H9 (cell line): ENCODE data around the gene SELENOK. TPM values are rescaled to one million over a fixed set of nuclear protein-coding genes. Genes with fewer than 3 reads are reported as not detected.

Source experiments
- DNase-seq: peaks from one replicate; pipeline ENCODE4 v3.0.0-alpha.2; 2017
- H2AFZ ChIP-seq: one replicate; pipeline ENCODE4 v1.6.1; 2013; ENCODE audit warnings: mild to moderate bottlenecking, low read length, control low read depth, moderate library complexity
- H2AK5ac ChIP-seq: 2 replicates; pipeline ENCODE4 v1.6.1; 2013; ENCODE audit warnings: low read length, control low read depth, mixed read lengths; ENCODE audit not compliant: insufficient read length
- H2BK120ac ChIP-seq: one replicate; pipeline ENCODE4 v1.6.1; 2013; ENCODE audit warnings: low read depth, mild to moderate bottlenecking, low read length, control low read depth, inconsistent platforms; ENCODE audit not compliant: poor library complexity, severe bottlenecking
- H2BK12ac ChIP-seq: 2 replicates; pipeline ENCODE4 v1.6.1; 2013; ENCODE audit warnings: low read length, control low read depth, mixed read lengths, low read depth; ENCODE audit not compliant: insufficient read length
- H2BK15ac ChIP-seq: 2 replicates; pipeline ENCODE4 v1.6.1; 2013; ENCODE audit warnings: low read depth, low read length, control low read depth
- H2BK20ac ChIP-seq: one replicate; pipeline ENCODE4 v1.6.1; 2013; ENCODE audit warnings: low read depth, mild to moderate bottlenecking, low read length, control low read depth, inconsistent platforms; ENCODE audit not compliant: poor library complexity, severe bottlenecking
- H2BK5ac ChIP-seq: 2 replicates; pipeline ENCODE4 v1.6.1; 2013; ENCODE audit warnings: low read length, control low read depth, mixed read lengths; ENCODE audit not compliant: insufficient read length
- H3K14ac ChIP-seq: 2 replicates; pipeline ENCODE4 v1.6.1; 2013; ENCODE audit warnings: low read length, control low read depth; ENCODE audit not compliant: insufficient read depth
- H3K18ac ChIP-seq: 2 replicates; pipeline ENCODE4 v1.6.1; 2013; ENCODE audit warnings: low read depth, mild to moderate bottlenecking, mixed read lengths, low read length, control low read depth; ENCODE audit not compliant: insufficient read length
- H3K23ac ChIP-seq: 2 replicates; pipeline ENCODE4 v1.6.1; 2013; ENCODE audit warnings: low read length, control low read depth, mixed read lengths, low read depth; ENCODE audit not compliant: insufficient read length
- H3K23me2 ChIP-seq: 2 replicates; pipeline ENCODE4 v1.6.1; 2013; ENCODE audit warnings: low read depth, mild to moderate bottlenecking, mixed read lengths, low read length, control low read depth; ENCODE audit not compliant: insufficient read length, poor library complexity, severe bottlenecking
- H3K27ac ChIP-seq: 2 replicates; pipeline ENCODE4 v1.5.1; 2013; ENCODE audit warnings: low read length, control low read depth, mixed read lengths, low read depth; ENCODE audit not compliant: insufficient read length
- H3K27me3 ChIP-seq: 2 replicates; pipeline ENCODE4 v1.6.1; 2013; ENCODE audit warnings: low read length, control low read depth, inconsistent platforms; ENCODE audit not compliant: insufficient read depth
- H3K4ac ChIP-seq: 2 replicates; pipeline ENCODE4 v1.6.1; 2013; ENCODE audit warnings: low read depth, mild to moderate bottlenecking, control low read depth, inconsistent platforms, low read length, moderate library complexity
- H3K4me1 ChIP-seq: 2 replicates; pipeline ENCODE4 v1.6.1; 2013; ENCODE audit warnings: low read length, control low read depth, inconsistent platforms; ENCODE audit not compliant: insufficient read depth
- H3K4me2 ChIP-seq: 2 replicates; pipeline ENCODE4 v1.6.1; 2013; ENCODE audit warnings: low read length, control low read depth, mixed read lengths; ENCODE audit not compliant: insufficient read length, insufficient read depth
- H3K56ac ChIP-seq: 2 replicates; pipeline ENCODE4 v1.6.1; 2013; ENCODE audit warnings: low read depth, mild to moderate bottlenecking, mixed read lengths, low read length, control low read depth; ENCODE audit not compliant: insufficient read length
- H3K79me1 ChIP-seq: 2 replicates; pipeline ENCODE4 v1.6.1; 2013; ENCODE audit warnings: low read depth, mild to moderate bottlenecking, moderate library complexity, low read length, control low read depth, inconsistent platforms; ENCODE audit not compliant: insufficient read depth, poor library complexity, severe bottlenecking
- H3K79me2 ChIP-seq: 2 replicates; pipeline ENCODE4 v1.6.1; 2013; ENCODE audit warnings: low read length, control low read depth, inconsistent platforms; ENCODE audit not compliant: insufficient read depth
- H3K9ac ChIP-seq: 2 replicates; pipeline ENCODE4 v1.6.1; 2013; ENCODE audit warnings: low read length, control low read depth, mixed read lengths; ENCODE audit not compliant: insufficient read length; ENCODE audit errors: extremely low read depth
- H3K9me3 ChIP-seq: one replicate; pipeline ENCODE4 v1.6.1; 2013; ENCODE audit warnings: low read depth, low read length, inconsistent platforms; ENCODE audit not compliant: control insufficient read depth
- H3T11ph ChIP-seq: one replicate; pipeline ENCODE4 v1.6.1; 2013; ENCODE audit warnings: mild to moderate bottlenecking, low read length, control low read depth, inconsistent platforms
- H4K20me1 ChIP-seq: one replicate; pipeline ENCODE4 v1.6.1; 2013; ENCODE audit not compliant: control insufficient read depth, insufficient read length, insufficient read depth
- H4K5ac ChIP-seq: 2 replicates; pipeline ENCODE4 v1.6.1; 2013; ENCODE audit warnings: low read depth, mild to moderate bottlenecking, mixed read lengths, low read length, control low read depth; ENCODE audit not compliant: insufficient read length
- H4K8ac ChIP-seq: replicated peaks from 2 replicates; pipeline ENCODE4 v1.6.1; 2013; ENCODE audit warnings: low read length, control low read depth, mixed read lengths, low read depth; ENCODE audit not compliant: insufficient read length
- H4K91ac ChIP-seq: 2 replicates; pipeline ENCODE4 v1.6.1; 2013; ENCODE audit warnings: low read depth, mild to moderate bottlenecking, moderate library complexity, mixed read lengths, low read length, control low read depth; ENCODE audit not compliant: insufficient read length
- H3K27ac Mint-ChIP-seq, 3 experiments: 2 replicates in 2 of 3; 3 replicates in 1 of 3; pipeline ENCODE4 v1.8.0; 2020 to 2021; ENCODE audit warnings: mixed read lengths in 3 of 3, mild to moderate bottlenecking in 1 of 3, moderate library complexity in 1 of 3
- H3K27me3 Mint-ChIP-seq: 2 replicates; pipeline ENCODE4 v1.8.0; 2021; ENCODE audit warnings: low read depth, mild to moderate bottlenecking, moderate library complexity, mixed read lengths
- H3K36me3 Mint-ChIP-seq, 3 experiments: 2 replicates in 2 of 3; 3 replicates in 1 of 3; pipeline ENCODE4 v1.8.0; 2020 to 2021; ENCODE audit warnings: low read depth in 3 of 3, mixed read lengths in 3 of 3; ENCODE audit not compliant: insufficient read depth in 1 of 3
- H3K4me1 Mint-ChIP-seq, 2 experiments: 2 replicates each; pipeline ENCODE4 v1.8.0; 2020; ENCODE audit warnings: mixed read lengths in 2 of 2
- H3K4me3 Mint-ChIP-seq, 2 experiments: 2 replicates in 1 of 2; 3 replicates in 1 of 2; pipeline ENCODE4 v1.8.0; 2020 to 2021; ENCODE audit warnings: mild to moderate bottlenecking in 2 of 2, mixed read lengths in 2 of 2, moderate library complexity in 1 of 2
- H3K9me3 Mint-ChIP-seq, 2 experiments: 2 replicates in 1 of 2; 3 replicates in 1 of 2; pipeline ENCODE4 v1.8.0; 2020; ENCODE audit warnings: mild to moderate bottlenecking in 2 of 2, mixed read lengths in 2 of 2, moderate library complexity in 1 of 2
- WGBS: extraction: QIAGEN DNeasy Blood & Tissue Kit; methylation state at CpG from one replicate; pipeline ENCODE4 v1.1.7; 2013; ENCODE audit warnings: missing lambda C conversion rate, low lambda C conversion rate, mixed read lengths; ENCODE audit not compliant: insufficient read length; ENCODE audit errors: extremely low coverage; 5-methylcytosine and 5-hydroxymethylcytosine counted together
- total RNA-seq: library from RNA; stranded (reverse); gene quantifications from 2 replicates; pipeline ENCODE4 v1.2.1, GENCODE V29; 2021
- TF ChIP-seq, protein P1 (sequence below): fragments of 200-600 bp; sonication (generic); conservative IDR thresholded peaks from 3 replicates; pipeline ENCODE4 v1.8.0; 2021; ENCODE audit warnings: antibody characterized with exemption, mild to moderate bottlenecking

SELENOK gene
- total RNA-seq, 1 experiment from 2014 or later, result 34.6 TPM

DNA sequence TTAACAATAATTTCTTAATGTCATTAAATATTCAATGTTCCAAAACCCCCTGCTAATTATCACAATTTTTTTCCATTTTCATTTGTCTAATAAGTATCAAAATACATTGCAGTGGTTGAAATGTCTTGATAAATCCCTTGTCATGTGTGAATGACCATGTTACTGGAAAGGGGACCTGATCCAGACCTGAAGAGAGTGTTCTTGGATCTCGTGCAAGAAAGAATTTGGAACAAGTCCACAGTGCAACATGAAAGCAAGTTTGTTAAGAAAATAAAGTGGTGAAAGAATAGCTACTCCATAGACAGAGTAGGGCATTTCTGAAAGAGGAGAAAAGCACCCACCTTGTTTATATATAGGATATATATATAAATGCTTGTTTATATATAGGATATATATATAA lies 10.4 kb upstream of the SELENOK start:
- Histone ChIP-seq H2BK120ac (no peak overlapping the region), H3K9ac (no peak overlapping the region), H4K91ac (no peak overlapping the region), H3K79me2 (no peaks in the 10 kb centered on the region; the same call in 1 of the 2 replicates), H3K27me3 (no peaks in the 10 kb centered on the region), H2AK5ac (no peak overlapping the region), H4K20me1 (no peaks in the 10 kb centered on the region), H2BK15ac (no peak overlapping the region), H3K14ac (no peak overlapping the region), H3K4ac (no peak overlapping the region), H3K56ac (no peak overlapping the region), H2BK5ac (no peak overlapping the region), H3K4me1 (no peaks in the 10 kb centered on the region), H2BK12ac (no peak overlapping the region), H3K27ac (no peak overlapping the region), H3T11ph (no peak overlapping the region), H3K79me1 (no peaks in the 10 kb centered on the region), H3K23me2 (no peaks in the 10 kb centered on the region), H4K8ac (no peak overlapping the region), H3K4me2 (no peak overlapping the region), H2BK20ac (no peak overlapping the region), H3K23ac (no peak overlapping the region), H3K18ac (no peak overlapping the region), H4K5ac (no peak overlapping the region), H3K9me3 (no peaks in the 10 kb centered on the region), H2AFZ (no peak overlapping the region)
- Mint-ChIP-seq H3K36me3 (no peaks in the 10 kb centered on the region), H3K4me3 (no peak overlapping the region), H3K4me1 (no peaks in the 10 kb centered on the region), H3K9me3 (no peaks in the 10 kb centered on the region), H3K27me3 (peaks cover 17% of the 10 kb centered on the region), H3K27ac (no peak overlapping the region)
- TF ChIP-seq, protein P1, sequence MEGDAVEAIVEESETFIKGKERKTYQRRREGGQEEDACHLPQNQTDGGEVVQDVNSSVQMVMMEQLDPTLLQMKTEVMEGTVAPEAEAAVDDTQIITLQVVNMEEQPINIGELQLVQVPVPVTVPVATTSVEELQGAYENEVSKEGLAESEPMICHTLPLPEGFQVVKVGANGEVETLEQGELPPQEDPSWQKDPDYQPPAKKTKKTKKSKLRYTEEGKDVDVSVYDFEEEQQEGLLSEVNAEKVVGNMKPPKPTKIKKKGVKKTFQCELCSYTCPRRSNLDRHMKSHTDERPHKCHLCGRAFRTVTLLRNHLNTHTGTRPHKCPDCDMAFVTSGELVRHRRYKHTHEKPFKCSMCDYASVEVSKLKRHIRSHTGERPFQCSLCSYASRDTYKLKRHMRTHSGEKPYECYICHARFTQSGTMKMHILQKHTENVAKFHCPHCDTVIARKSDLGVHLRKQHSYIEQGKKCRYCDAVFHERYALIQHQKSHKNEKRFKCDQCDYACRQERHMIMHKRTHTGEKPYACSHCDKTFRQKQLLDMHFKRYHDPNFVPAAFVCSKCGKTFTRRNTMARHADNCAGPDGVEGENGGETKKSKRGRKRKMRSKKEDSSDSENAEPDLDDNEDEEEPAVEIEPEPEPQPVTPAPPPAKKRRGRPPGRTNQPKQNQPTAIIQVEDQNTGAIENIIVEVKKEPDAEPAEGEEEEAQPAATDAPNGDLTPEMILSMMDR, result no peak
- WGBS, result no CpG with 5 or more reads among the region's 1 CpG
- no peak for DNase-seq
